GM21390 (cell line): Measurements from ENCODE around the gene TSPAN9.

Source experiments
- ATAC-seq: cut with Tn5 transposase; IDR thresholded peaks from one replicate; pipeline ENCODE4 v1.9.1; 2021; ENCODE audit not compliant: unreplicated experiment

The TSPAN9 gene

GRCh38 chr12:3326850-3327780, 249.9 kb downstream of the TSPAN9 start:
- no peak for ATAC-seq

DNA sequence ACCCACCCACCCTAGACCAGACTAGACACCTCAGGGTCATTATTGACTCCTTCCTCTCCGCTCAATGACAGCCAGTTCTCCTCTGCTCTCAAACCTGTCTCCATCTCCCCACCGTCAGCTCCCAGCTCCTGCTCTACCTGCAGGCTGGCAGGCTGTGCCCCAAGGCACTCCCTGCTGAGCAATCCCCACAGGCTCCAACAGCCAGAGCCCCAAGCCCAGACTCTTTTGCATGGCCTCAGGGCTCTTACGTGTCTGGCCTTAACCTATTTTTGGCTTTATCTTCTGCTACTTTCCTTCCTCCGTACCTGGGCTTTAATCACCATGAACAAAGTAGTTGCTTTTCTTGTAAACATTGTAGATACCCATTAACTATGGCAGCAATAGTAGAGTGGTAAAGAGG, 250.9 kb downstream of the TSPAN9 start:
- no peak for ATAC-seq

DNA sequence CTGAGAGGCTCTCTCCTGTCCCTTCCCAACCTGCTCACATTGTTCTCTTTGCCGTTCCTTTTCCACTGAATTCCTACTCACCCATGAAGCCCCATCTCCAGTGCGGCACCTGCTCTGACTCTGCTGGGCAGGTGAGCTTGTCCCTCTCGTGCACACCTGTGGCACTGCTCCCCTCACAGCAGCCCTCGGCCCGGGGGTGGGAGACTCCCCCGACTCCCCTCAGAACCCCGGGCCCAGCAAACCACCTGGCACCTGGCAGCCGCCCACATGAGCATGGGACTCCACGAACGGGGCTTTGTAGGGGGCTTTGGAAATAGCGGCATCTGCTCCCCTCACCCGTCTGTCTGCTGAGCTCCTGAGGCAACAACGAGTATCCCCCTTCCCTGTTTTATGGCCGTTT, 251.4 kb downstream of the TSPAN9 start:
- ATAC-seq = no peak

GRCh38 chr12:3329361-3329760, 252.2 kb downstream of the TSPAN9 start:
- ATAC-seq = no peak

DNA sequence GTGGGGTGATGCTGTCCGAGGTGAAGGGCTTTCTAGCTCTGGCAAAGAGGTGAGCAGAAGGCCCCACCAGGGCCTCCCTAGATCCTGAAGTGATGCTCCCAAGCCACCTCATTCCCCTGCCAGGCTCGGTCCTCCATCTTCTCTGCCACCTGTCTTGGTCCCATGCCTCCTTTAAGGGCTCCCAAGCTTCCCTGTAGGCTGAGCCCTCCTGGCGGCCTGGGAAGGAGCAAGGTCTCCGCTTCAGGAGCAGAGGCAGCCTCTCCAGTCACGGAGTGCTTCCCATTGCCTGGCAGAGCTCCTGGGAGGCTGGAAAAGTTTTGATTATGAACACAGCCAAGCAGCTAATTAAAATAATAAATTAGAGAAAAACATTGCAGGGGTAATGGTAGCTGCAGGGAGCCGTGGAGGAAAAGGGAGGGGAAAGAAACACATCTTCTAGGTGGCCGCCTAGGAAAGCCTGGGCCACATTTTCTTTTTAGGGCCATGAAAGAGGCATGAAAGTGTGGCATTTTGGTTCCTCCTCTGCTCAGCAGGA, 253.9 kb downstream of the TSPAN9 start:
- ATAC-seq = no peak

GRCh38 chr12:3332188-3332587, 255.0 kb downstream of the TSPAN9 start:
- no peak for ATAC-seq

DNA sequence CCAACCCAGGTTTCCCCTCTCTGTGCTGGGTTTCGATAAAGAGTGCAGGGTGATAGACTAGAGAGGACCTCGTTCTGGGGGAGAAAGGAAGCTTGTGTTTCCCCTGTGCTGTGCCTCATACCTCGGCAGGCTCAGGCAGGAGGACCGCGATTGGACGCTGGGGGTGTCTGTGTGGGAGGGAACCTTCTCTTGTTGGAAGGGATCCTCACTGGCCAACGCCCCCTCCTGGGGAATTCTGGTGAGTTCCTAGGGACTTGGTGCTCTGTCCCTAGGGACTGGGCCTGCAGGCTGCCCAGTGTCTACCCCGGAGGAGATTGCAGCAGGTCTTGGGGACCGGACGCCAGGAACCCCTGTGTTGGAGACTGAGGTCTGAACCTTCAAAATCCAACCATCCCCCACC, 256.4 kb downstream of the TSPAN9 start:
- no peak for ATAC-seq

- ATAC-seq = no peak
These were observed 256.8 kb downstream of the TSPAN9 start for GRCh38 chr12:3333991-3334391.

DNA sequence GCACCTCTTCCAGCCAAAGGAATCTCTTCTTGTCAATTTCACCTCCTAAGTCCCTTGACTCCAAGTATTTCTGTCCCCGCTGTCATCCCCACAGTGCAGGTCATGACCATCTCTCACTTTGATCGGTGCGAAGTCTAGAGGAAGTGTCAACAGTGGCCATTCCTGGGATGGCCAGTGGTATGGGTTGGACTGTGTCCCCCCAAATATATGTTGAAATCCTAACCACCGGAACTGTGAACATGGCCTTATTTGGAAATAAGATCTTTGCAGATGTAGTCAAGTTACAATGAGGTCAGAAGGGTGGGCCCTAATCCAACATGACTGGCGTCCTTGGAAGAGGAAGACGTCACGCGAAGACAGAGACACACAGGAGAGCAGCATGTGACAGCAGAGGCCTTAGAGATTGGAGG, 257.9 kb downstream of the TSPAN9 start:
- no peak for ATAC-seq
